ENCODE results near the gene PRKN.

The PRKN gene

DNA sequence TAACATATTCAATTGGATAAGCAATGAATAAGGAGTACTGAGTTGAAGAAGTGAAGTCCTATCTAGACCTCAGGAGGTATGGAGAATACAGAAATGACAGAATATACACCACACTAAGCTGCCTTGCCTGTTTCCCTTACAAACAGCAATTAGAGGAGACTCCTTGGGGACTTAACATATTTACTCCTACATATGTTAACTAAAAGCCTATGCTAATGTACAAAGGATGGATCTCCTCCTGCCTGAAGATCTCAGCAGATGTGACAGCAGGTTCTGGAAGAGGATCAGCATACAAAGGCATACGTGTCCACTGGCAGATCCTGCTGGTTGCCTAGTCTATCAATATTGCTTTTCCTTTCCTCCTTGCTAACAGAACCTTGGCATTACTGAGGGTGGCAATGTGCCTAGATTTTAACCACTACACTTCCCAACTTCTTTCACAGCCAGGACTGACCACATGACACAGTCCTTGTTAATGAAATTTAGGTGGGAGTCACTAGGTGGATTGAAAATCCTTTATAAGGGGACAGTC lies 29.6 kb downstream of the PRKN start:
- no peak for DNase-seq (ENCODE audit: extremely low read depth, low read depth)
- TF ChIP-seq, protein P1, sequence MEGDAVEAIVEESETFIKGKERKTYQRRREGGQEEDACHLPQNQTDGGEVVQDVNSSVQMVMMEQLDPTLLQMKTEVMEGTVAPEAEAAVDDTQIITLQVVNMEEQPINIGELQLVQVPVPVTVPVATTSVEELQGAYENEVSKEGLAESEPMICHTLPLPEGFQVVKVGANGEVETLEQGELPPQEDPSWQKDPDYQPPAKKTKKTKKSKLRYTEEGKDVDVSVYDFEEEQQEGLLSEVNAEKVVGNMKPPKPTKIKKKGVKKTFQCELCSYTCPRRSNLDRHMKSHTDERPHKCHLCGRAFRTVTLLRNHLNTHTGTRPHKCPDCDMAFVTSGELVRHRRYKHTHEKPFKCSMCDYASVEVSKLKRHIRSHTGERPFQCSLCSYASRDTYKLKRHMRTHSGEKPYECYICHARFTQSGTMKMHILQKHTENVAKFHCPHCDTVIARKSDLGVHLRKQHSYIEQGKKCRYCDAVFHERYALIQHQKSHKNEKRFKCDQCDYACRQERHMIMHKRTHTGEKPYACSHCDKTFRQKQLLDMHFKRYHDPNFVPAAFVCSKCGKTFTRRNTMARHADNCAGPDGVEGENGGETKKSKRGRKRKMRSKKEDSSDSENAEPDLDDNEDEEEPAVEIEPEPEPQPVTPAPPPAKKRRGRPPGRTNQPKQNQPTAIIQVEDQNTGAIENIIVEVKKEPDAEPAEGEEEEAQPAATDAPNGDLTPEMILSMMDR (IDR thresholded peaks at IDR 0.05; ENCODE audit: low read depth, low read length) = no peak

DNA sequence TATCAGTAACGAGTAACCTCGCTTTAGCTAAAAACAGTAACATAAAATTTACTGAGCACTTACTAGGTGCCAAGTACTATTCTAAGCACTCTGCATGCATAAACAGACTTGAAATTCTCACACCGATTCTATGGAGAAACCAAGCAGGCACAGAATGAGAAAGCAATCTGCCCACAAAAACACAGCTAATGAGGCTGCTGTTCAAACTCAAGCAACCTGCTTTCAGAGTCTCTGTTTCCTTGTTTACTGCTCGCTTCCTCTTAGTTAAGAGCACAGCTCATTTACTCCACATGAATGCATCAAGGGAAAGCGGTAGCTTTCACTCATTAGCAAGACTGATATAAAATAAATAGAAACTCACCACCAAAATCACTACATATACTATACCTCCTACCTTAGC lies 37.4 kb downstream of the PRKN start:
- DNase-seq (ENCODE audit: extremely low read depth, low read depth) = no peak
- TF ChIP-seq, protein P1 (IDR thresholded peaks at IDR 0.05; ENCODE audit: low read depth, low read length) = no peak

- TF ChIP-seq, protein P1 (IDR thresholded peaks at IDR 0.05; ENCODE audit: low read depth, low read length) = no peak
- DNase-seq (ENCODE audit: extremely low read depth, low read depth) = no peak
Observed at GRCh38 chr6:162688751-162689345, 38.7 kb downstream of the PRKN start.

GRCh38 chr6:162685586-162685985 lies 42.0 kb downstream of the PRKN start:
- TF ChIP-seq, protein P1 (IDR thresholded peaks at IDR 0.05; ENCODE audit: low read depth, low read length) = no peak
- DNase-seq (ENCODE audit: extremely low read depth, low read depth) = no peak

GRCh38 chr6:162684961-162685360 lies 42.6 kb downstream of the PRKN start:
- no peak for DNase-seq (ENCODE audit: extremely low read depth, low read depth)

DNA sequence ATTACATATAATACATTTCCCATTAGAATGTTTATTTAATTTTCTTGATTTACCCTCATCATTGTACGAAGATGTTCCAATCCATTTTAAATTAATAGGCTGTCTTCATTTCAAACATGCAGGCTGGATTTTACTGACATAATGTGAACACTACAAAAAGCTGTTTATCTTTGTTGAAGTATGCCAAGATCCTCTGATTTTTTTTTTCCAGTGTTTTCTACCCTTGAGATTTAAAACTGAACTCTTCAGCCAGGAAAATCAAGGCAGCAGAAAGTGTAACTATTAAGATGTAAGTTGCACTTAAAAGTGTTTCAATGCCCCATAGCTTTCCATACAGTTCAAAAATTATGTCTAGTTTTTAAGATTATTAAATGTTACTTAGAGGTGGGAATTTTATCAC lies 43.5 kb downstream of the PRKN start:
- no peak for DNase-seq (ENCODE audit: extremely low read depth, low read depth)
- TF ChIP-seq, protein P1 (IDR thresholded peaks at IDR 0.05; ENCODE audit: low read depth, low read length) = no peak

More at GRCh38 chr6:162684961-162685360, 42.6 kb downstream of the PRKN start:
- TF ChIP-seq, protein P1 (IDR thresholded peaks at IDR 0.05; ENCODE audit: low read depth, low read length) = no peak

- TF ChIP-seq, protein P1 (IDR thresholded peaks at IDR 0.05; ENCODE audit: low read depth, low read length) = no peak
Observed at GRCh38 chr6:162683135-162683534, 44.4 kb downstream of the PRKN start.

More at GRCh38 chr6:162683135-162683534, 44.4 kb downstream of the PRKN start:
- DNase-seq (ENCODE audit: extremely low read depth, low read depth) = no peak

Measured in AG09319 (cell line).